ENCODE data around the gene AK5. TPM values are rescaled to one million over a fixed set of nuclear protein-coding genes. Genes with fewer than 3 reads are reported as not detected.

The AK5 gene
- total RNA-seq, 1 donor from 2014 or later, result not detected

DNA sequence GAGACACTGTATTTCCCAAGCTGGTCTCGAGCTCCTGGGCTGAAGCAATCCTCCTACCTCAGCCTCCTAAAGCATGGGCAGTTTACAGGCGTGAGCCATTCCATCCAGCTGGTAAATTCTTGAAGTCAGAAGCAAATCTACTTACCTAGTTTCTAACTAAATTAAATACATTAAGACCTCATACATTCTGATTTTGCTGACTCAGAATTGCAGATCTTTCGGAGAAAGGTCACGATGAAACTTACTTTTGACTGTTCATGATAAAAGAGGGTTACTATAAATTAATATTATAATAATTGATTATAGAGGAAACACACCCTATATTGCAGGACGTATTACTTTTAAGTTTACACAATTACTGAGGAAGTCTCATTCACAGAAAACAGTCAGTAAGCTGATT, 268.3 kb downstream of the AK5 start:
- TF ChIP-seq, protein P1, sequence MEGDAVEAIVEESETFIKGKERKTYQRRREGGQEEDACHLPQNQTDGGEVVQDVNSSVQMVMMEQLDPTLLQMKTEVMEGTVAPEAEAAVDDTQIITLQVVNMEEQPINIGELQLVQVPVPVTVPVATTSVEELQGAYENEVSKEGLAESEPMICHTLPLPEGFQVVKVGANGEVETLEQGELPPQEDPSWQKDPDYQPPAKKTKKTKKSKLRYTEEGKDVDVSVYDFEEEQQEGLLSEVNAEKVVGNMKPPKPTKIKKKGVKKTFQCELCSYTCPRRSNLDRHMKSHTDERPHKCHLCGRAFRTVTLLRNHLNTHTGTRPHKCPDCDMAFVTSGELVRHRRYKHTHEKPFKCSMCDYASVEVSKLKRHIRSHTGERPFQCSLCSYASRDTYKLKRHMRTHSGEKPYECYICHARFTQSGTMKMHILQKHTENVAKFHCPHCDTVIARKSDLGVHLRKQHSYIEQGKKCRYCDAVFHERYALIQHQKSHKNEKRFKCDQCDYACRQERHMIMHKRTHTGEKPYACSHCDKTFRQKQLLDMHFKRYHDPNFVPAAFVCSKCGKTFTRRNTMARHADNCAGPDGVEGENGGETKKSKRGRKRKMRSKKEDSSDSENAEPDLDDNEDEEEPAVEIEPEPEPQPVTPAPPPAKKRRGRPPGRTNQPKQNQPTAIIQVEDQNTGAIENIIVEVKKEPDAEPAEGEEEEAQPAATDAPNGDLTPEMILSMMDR (IDR thresholded peaks at IDR 0.05; ENCODE audit: unreplicated experiment), result no peak
- no peaks in the 10 kb centered on the region for H3K36me3 Mint-ChIP-seq (ENCODE audit: low read depth, unreplicated experiment)
- no peak for DNase-seq (ENCODE audit: low spot score)
- H3K9me3 Mint-ChIP-seq (ENCODE audit: unreplicated experiment), result no peaks in the 10 kb centered on the region
- H3K4me1 Mint-ChIP-seq (ENCODE audit: unreplicated experiment), result peaks cover 2% of the 10 kb centered on the region
- H3K27me3 Mint-ChIP-seq (ENCODE audit: unreplicated experiment), result peaks cover 2% of the 10 kb centered on the region
- no peak overlapping the region for H3K27ac Mint-ChIP-seq (ENCODE audit: unreplicated experiment)
- no peak overlapping the region for H3K4me3 Mint-ChIP-seq (ENCODE audit: unreplicated experiment)

DNA sequence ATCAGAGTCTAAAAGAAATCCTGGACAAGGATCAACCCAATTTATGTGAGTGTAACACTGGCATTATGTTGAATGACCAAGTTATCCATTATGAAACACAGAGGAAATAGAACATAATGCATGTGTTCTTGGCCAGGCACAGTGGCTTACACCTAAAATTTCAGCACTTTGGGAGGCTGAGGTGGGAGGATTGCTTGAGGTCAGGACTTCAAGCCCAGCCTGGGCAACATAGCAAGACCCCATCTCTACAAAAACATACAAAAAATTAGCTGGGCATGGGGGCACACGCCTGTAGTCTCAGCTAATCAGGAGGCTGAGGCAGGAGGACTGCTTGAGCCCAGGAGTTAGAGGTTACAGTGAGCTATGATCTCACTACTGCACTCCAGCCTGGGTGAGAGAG, 270.8 kb downstream of the AK5 start:
- Mint-ChIP-seq H3K9me3 (ENCODE audit: unreplicated experiment) (no peaks in the 10 kb centered on the region), H3K27ac (ENCODE audit: unreplicated experiment) (no peak overlapping the region), H3K4me3 (ENCODE audit: unreplicated experiment) (no peak overlapping the region), H3K27me3 (ENCODE audit: unreplicated experiment) (peaks cover 4% of the 10 kb centered on the region), H3K4me1 (ENCODE audit: unreplicated experiment) (peaks cover 12% of the 10 kb centered on the region), H3K36me3 (ENCODE audit: low read depth, unreplicated experiment) (no peaks in the 10 kb centered on the region)
- TF ChIP-seq, protein P1 (IDR thresholded peaks at IDR 0.05; ENCODE audit: unreplicated experiment), result no peak
- DNase-seq (ENCODE audit: low spot score), result no peak

DNA sequence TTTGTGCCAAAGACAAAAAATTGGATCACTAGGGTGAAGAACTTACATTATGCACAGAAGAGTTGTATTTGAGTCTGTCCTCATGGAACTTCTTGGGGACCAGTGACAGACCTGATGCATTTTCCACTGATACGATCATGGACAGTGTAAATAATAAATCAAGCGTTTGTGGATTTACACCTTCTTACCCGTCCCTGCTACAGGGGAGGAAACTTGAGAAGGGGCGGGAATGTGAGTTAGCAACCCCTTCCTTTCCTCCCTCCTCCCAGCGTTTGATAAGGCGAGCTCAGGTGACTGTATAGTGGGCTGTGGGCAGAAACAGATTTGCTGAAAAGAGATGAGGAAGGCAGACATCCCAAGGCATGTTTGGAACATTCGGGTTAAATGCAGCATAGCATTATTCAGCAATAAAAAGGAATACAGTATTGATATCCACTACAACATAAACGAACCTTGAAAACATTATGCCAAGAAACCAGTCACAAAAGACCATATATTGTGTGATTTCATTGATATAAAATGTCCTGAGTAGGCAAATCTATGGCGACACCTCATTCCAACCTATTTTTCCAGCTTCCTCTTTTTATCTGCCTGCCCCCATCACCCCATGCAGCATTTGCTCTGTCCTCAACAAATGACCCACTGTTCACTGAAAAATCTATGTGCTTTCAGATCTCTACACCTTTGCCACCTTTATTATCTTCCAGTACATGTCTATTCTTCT, 271.9 kb downstream of the AK5 start:
- TF ChIP-seq, protein P1 (IDR thresholded peaks at IDR 0.05; ENCODE audit: unreplicated experiment), result no peak
- peaks cover 4% of the 10 kb centered on the region for H3K27me3 Mint-ChIP-seq (ENCODE audit: unreplicated experiment)
- peaks cover 7% of the 10 kb centered on the region for H3K36me3 Mint-ChIP-seq (ENCODE audit: low read depth, unreplicated experiment)
- H3K9me3 Mint-ChIP-seq (ENCODE audit: unreplicated experiment), result no peaks in the 10 kb centered on the region
- no peak overlapping the region for H3K4me3 Mint-ChIP-seq (ENCODE audit: unreplicated experiment)
- DNase-seq (ENCODE audit: low spot score), result no peak
- peaks cover 12% of the 10 kb centered on the region for H3K4me1 Mint-ChIP-seq (ENCODE audit: unreplicated experiment)
- H3K27ac Mint-ChIP-seq (ENCODE audit: unreplicated experiment), result no peak overlapping the region

DNA sequence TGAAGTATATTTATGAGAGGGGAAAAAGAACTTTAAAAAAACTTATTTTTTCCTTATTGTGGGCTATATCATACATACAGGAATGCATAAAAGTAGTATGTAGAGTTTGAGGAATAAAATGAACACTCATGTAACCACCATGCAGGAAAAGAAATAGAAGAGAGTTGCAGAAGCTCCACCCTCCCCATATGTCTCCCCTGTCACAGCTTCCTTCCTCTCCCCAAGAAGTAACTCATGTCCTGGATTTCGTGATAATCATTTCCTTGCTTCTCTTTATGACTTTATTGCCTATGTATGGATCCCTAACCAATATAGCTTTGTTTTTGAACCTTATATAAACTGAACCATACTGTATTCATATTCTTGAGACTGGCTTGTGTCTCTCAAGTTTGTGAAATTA, 274.2 kb downstream of the AK5 start:
- DNase-seq (ENCODE audit: low spot score), result no peak
- TF ChIP-seq, protein P1 (IDR thresholded peaks at IDR 0.05; ENCODE audit: unreplicated experiment), result no peak
- Mint-ChIP-seq H3K27ac (ENCODE audit: unreplicated experiment) (no peak overlapping the region), H3K36me3 (ENCODE audit: low read depth, unreplicated experiment) (peaks cover 11% of the 10 kb centered on the region), H3K27me3 (ENCODE audit: unreplicated experiment) (peaks cover 5% of the 10 kb centered on the region), H3K4me1 (ENCODE audit: unreplicated experiment) (peaks cover 12% of the 10 kb centered on the region), H3K9me3 (ENCODE audit: unreplicated experiment) (no peaks in the 10 kb centered on the region), H3K4me3 (ENCODE audit: unreplicated experiment) (no peak overlapping the region)

DNA sequence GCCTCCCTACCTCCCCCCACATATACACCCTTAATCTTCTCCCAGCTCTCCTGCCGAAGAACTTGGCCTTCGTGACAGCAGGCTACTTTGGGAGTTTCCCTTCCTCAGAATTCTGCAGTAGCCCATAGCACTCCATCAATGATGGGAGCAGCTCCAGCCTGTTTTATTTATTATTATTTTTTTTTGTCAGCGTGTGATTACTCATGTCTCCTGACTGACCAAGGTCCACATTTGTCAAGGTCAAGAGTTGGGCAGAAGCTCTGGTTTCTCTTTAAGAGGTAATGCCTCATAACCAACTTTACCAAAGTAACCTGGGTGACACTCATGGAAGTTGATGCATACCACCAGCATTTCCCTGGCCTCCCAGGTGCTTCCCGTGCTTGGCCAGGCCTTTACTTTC, 275.2 kb downstream of the AK5 start:
- DNase-seq (ENCODE audit: low spot score), result no peak

More for the DNA sequence above, 275.2 kb downstream of the AK5 start:
- TF ChIP-seq, protein P1 (IDR thresholded peaks at IDR 0.05; ENCODE audit: unreplicated experiment), result no peak
- H3K36me3 Mint-ChIP-seq (ENCODE audit: low read depth, unreplicated experiment), result peaks cover 11% of the 10 kb centered on the region
- H3K9me3 Mint-ChIP-seq (ENCODE audit: unreplicated experiment), result no peaks in the 10 kb centered on the region
- peaks cover 5% of the 10 kb centered on the region for H3K27me3 Mint-ChIP-seq (ENCODE audit: unreplicated experiment)
- peaks cover 12% of the 10 kb centered on the region for H3K4me1 Mint-ChIP-seq (ENCODE audit: unreplicated experiment)
- H3K27ac Mint-ChIP-seq (ENCODE audit: unreplicated experiment), result no peak overlapping the region
- no peak overlapping the region for H3K4me3 Mint-ChIP-seq (ENCODE audit: unreplicated experiment)

Data from endothelial cell (in vitro differentiated cells).